CD4-positive, alpha-beta T cell (primary cell): ENCODE measurements around the gene PTX4. TPM values are rescaled to one million over a fixed set of nuclear protein-coding genes. Genes with fewer than 3 reads are reported as not detected.
"Not testable (repeated sequence)": the region's sequence is repeated elsewhere in the genome, so short reads cannot be mapped to it uniquely, and the experiment has no call there.

Source experiments
- ATAC-seq: fragments of 200-7000 bp; cut with Tn5 transposase; one replicate; pipeline ENCODE4 v1.10.0; 2022; ENCODE audit warnings: mild to moderate bottlenecking; ENCODE audit not compliant: poor library complexity
- CTCF ChIA-PET: fragments of 350-600 bp; sonication (Branson Sonifier 250); formaldehyde crosslinking; loops from one replicate; lab custom pipeline; 2021; ENCODE audit warnings: antibody characterized with exemption, inconsistent platforms; lab: Charles Lee
- POLR2A ChIA-PET: fragments of 350-600 bp; sonication (Branson Sonifier 250); formaldehyde crosslinking; loops from one replicate; lab custom pipeline; 2021; ENCODE audit warnings: antibody characterized with exemption, inconsistent platforms; lab: Charles Lee
- DNase-seq, 14 experiments: peaks; one replicate each; pipeline ENCODE4 v3.0.0-alpha.2; 2013 to 2020; ENCODE audit warnings: mixed read lengths in 2 of 14
- H3K27ac ChIP-seq, 2 donors: one replicate each; pipeline versions ENCODE4 v1.5.1 to v1.7.0; 2013; ENCODE audit warnings: low read length in 2 of 2, low read depth in 1 of 2, mild to moderate bottlenecking in 1 of 2
- H3K27me3 ChIP-seq, 2 experiments: 1 replicate in 1 of 2; 2 replicates in 1 of 2; pipeline versions ENCODE4 v1.6.1 to v1.7.0; 2013; ENCODE audit warnings: low read length in 2 of 2, control low read depth in 1 of 2, mild to moderate bottlenecking in 1 of 2, moderate library complexity in 1 of 2; ENCODE audit not compliant: insufficient read depth in 2 of 2, control insufficient read depth in 1 of 2
- H3K36me3 ChIP-seq: one replicate; pipeline ENCODE4 v1.6.1; 2013; ENCODE audit warnings: low read length, control low read depth; ENCODE audit not compliant: insufficient read depth
- H3K4me1 ChIP-seq: one replicate; pipeline ENCODE4 v1.6.1; 2013; ENCODE audit warnings: low read length, control low read depth; ENCODE audit not compliant: insufficient read depth
- H3K4me3 ChIP-seq: one replicate; pipeline ENCODE4 v1.5.1; 2013; ENCODE audit warnings: mild to moderate bottlenecking, low read length, moderate library complexity
- H3K9me3 ChIP-seq, 2 experiments: 1 replicate in 1 of 2; 2 replicates in 1 of 2; pipeline versions ENCODE4 v1.6.1 to v1.7.0; 2013; ENCODE audit warnings: low read length in 2 of 2, mild to moderate bottlenecking in 2 of 2, control low read depth in 1 of 2, moderate library complexity in 1 of 2; ENCODE audit not compliant: control insufficient read depth in 1 of 2, insufficient read depth in 1 of 2
- H3K27ac Mint-ChIP-seq: one replicate; pipeline ENCODE4 v1.8.0; 2020; ENCODE audit warnings: mixed read lengths
- H3K27me3 Mint-ChIP-seq: one replicate; pipeline ENCODE4 v1.8.0; 2021; ENCODE audit warnings: mixed read lengths
- H3K36me3 Mint-ChIP-seq: one replicate; pipeline ENCODE4 v1.8.0; 2021; ENCODE audit warnings: low read depth, mixed read lengths
- H3K4me1 Mint-ChIP-seq: one replicate; pipeline ENCODE4 v1.8.0; 2021; ENCODE audit warnings: low read depth, mixed read lengths
- H3K4me3 Mint-ChIP-seq: one replicate; pipeline ENCODE4 v1.8.0; 2020; ENCODE audit warnings: mild to moderate bottlenecking, mixed read lengths
- H3K9me3 Mint-ChIP-seq: one replicate; pipeline ENCODE4 v1.8.0; 2020; ENCODE audit warnings: mixed read lengths
- intact Hi-C, 2 experiments: fragments of 100-400 bp; cut with DNase I in 1 of 2; cut with micrococcal nuclease in 1 of 2; formaldehyde crosslinking; loops; one replicate each; pipeline versions ENCODE4 v1.15.1 to v1.9.0; 2023 to 2025; cut with DNase I, micrococcal nuclease
- total RNA-seq, 174 experiments: library from RNA in 2 of 174; stranded (reverse) in 2 of 174; gene quantifications; one replicate each; pipeline ENCODE4 v1.2.3 and lab custom pipeline; 2021 to 2026
- TF ChIP-seq, protein P1 (sequence below): fragments of 200-600 bp; IDR thresholded peaks from one replicate; pipeline ENCODE4 v1.8.0; 2022; ENCODE audit warnings: antibody characterized with exemption, mild to moderate bottlenecking

The PTX4 gene
- total RNA-seq, 2 experiments from 2014 or later, result not detected

DNA sequence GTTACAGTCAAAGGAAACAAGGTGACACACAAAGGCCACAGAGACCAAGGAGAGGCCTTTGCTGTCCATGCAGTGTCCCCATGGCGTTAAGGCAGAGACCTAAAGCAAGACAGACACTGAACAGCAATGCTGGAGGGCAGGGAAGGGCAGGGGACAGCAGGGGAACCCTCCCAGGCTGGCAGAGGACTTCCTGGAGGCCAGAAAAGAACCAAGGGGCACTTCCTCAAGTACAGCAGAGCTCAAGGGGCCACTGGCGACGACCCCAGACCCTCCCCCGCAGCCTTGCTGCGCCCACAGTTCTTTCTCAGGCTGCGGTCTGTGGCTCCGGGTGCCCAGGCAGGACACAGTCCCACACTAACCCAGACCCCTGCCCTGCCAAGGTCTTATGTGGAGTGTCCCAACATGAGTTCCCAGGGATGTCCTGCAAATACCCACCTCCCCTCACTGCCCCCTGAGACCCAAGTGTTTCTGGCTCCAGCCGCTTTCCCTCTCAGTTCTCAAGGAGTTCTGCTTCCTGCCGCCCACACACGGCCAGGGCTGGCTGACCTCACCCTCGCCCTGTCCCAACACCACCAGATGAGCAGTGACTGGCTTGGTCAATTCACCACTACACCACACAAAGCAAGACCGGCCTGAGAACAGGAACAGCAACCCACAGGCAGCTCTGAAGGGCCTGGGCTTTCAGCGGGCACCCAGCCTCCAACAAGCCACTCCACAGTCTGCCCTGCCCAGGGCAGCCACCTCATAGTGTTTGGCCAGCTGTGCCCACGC is 18.1 kb downstream of the PTX4 start:
- no peak overlapping the region for H3K27ac ChIP-seq
- H3K9me3 ChIP-seq, result no peaks in the 10 kb centered on the region
- H3K36me3 Mint-ChIP-seq, result no peaks in the 10 kb centered on the region
- H3K4me3 Mint-ChIP-seq, result peak overlapping the region; percentile 48
- H3K27ac Mint-ChIP-seq, result peak overlapping the region; percentile 47
- peaks cover 44% of the 10 kb centered on the region for H3K4me1 Mint-ChIP-seq
- H3K27me3 Mint-ChIP-seq, result no peaks in the 10 kb centered on the region
- H3K9me3 Mint-ChIP-seq, result no peaks in the 10 kb centered on the region
- DNase-seq (peak in 2 of 14 experiments; percentile 58 to 64), ATAC-seq (no peak)
- no peak overlapping the region for H3K4me3 ChIP-seq
- no peaks in the 10 kb centered on the region for H3K27me3 ChIP-seq
- CTCF ChIA-PET, result no interaction called here
- POLR2A ChIA-PET, result no interaction called here
- H3K4me1 ChIP-seq, result peaks cover 38% of the 10 kb centered on the region
- TF ChIP-seq, protein P1, sequence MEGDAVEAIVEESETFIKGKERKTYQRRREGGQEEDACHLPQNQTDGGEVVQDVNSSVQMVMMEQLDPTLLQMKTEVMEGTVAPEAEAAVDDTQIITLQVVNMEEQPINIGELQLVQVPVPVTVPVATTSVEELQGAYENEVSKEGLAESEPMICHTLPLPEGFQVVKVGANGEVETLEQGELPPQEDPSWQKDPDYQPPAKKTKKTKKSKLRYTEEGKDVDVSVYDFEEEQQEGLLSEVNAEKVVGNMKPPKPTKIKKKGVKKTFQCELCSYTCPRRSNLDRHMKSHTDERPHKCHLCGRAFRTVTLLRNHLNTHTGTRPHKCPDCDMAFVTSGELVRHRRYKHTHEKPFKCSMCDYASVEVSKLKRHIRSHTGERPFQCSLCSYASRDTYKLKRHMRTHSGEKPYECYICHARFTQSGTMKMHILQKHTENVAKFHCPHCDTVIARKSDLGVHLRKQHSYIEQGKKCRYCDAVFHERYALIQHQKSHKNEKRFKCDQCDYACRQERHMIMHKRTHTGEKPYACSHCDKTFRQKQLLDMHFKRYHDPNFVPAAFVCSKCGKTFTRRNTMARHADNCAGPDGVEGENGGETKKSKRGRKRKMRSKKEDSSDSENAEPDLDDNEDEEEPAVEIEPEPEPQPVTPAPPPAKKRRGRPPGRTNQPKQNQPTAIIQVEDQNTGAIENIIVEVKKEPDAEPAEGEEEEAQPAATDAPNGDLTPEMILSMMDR, result no peak
- intact Hi-C loops, result loop anchor here (10.0 kb wide), 4 partner anchors 46 to 574 kb away; partner anchors contain the start of genes NTHL1 (in 1 of the 2), TMEM204 (in 1 of the 2), TSC2 (in 1 of the 2) and UBE2I (in 1 of the 2)
- H3K36me3 ChIP-seq, result no peaks in the 10 kb centered on the region

DNA sequence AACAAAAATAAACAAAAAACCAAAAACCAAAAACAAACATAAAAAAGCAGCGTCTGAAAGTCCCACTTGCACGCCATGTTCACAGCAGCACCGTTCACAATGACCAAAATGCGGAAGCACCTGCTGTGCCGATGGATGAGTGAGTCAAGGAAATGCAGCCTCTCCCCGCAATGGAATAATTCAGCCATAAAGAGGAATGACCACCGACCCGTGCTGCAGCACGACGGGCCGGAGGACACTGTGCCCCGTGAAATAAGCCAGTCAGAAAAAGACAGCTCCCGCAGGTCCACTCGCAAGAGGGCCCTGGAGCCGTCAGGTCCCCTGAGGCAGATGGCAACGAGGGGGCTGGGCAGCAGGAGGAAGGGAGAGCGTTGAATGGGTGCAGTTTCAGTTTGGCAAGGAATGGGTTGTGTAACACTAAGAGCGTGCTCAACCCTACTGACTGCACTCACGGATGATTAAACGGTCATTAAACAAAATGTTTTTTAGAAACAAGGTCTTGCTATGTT is 19.0 kb downstream of the PTX4 start:
- ChIA-PET CTCF (no interaction called here), POLR2A (no interaction called here)
- H3K27me3 ChIP-seq, result no peaks in the 10 kb centered on the region
- Mint-ChIP-seq H3K27me3 (no peaks in the 10 kb centered on the region), H3K36me3 (peaks cover 4% of the 10 kb centered on the region), H3K4me3 (no peak overlapping the region), H3K4me1 (peaks cover 39% of the 10 kb centered on the region), H3K27ac (peak overlapping the region; percentile 17), H3K9me3 (no peaks in the 10 kb centered on the region)
- ATAC-seq, result no peak
- no peak overlapping the region for H3K4me3 ChIP-seq
- no peaks in the 10 kb centered on the region for H3K9me3 ChIP-seq
- intact Hi-C loops, result loop anchor here (10.0 kb wide), 4 partner anchors 45 to 575 kb away; partner anchors contain the start of genes NTHL1 (in 1 of the 2), TMEM204 (in 1 of the 2), TSC2 (in 1 of the 2) and UBE2I (in 1 of the 2)
- TF ChIP-seq, protein P1, result no peak
- H3K27ac ChIP-seq, result no peak overlapping the region
- H3K36me3 ChIP-seq, result peaks cover 2% of the 10 kb centered on the region
- peak in 2 of 14 experiments; percentile 48 to 61 for DNase-seq
- H3K4me1 ChIP-seq, result peaks cover 33% of the 10 kb centered on the region

- H3K27me3 Mint-ChIP-seq, H3K4me3 Mint-ChIP-seq, DNase-seq, POLR2A ChIA-PET, CTCF ChIA-PET, H3K9me3 Mint-ChIP-seq, ATAC-seq, H3K27me3 ChIP-seq, intact Hi-C loops, H3K27ac ChIP-seq, H3K27ac Mint-ChIP-seq, H3K36me3 Mint-ChIP-seq, H3K36me3 ChIP-seq, H3K4me3 ChIP-seq, H3K9me3 ChIP-seq: not testable (repeated sequence)
- H3K4me1 Mint-ChIP-seq, result peaks cover 37% of the 10 kb centered on the region
- peaks cover 31% of the 10 kb centered on the region for H3K4me1 ChIP-seq
These were observed 19.6 kb downstream of the PTX4 start for GRCh38 chr16:1469141-1469540.
